Measurements from ENCODE around the gene LPCAT3. TPM values are rescaled to one million over a fixed set of nuclear protein-coding genes. Genes with fewer than 3 reads are reported as not detected.
"Not testable (repeated sequence)": the region's sequence is repeated elsewhere in the genome, so short reads cannot be mapped to it uniquely, and the experiment has no call there.

Gene LPCAT3
- total RNA-seq, 1 donor from 2014 or later: 42.0 TPM

GRCh38 chr12:7046383-7047105 lies 28.3 kb upstream of the LPCAT3 start:
- no peaks in the 10 kb centered on the region for H3K27me3 ChIP-seq
- intact Hi-C loops (cut with DNase I): no loop called here
- no peaks in the 10 kb centered on the region for H3K4me1 ChIP-seq
- TF ChIP-seq POLR2A (IDR thresholded peaks at IDR 0.05) (no peak), CTCF (IDR thresholded peaks at IDR 0.05) (no peak), POLR2AphosphoS5 (IDR thresholded peaks at IDR 0.05; ENCODE audit: insufficient read depth in 1 of 2, low read depth in 1 of 2) (no peak)
- no peak overlapping the region for H3K4me3 ChIP-seq
- H3K36me3 ChIP-seq: no peaks in the 10 kb centered on the region
- H3K9me3 ChIP-seq: no peaks in the 10 kb centered on the region
- no peak for DNase-seq (ENCODE audit: extremely low spot score in 2 of 2)
- no peak overlapping the region for H3K27ac ChIP-seq

- Histone ChIP-seq H3K4me1 (no peaks in the 10 kb centered on the region), H3K36me3 (no peaks in the 10 kb centered on the region), H3K27me3 (no peaks in the 10 kb centered on the region), H3K9me3 (no peaks in the 10 kb centered on the region), H3K27ac (no peak overlapping the region), H3K4me3 (no peak overlapping the region)
- no peak for TF ChIP-seq CTCF (IDR thresholded peaks at IDR 0.05)
- no peak for TF ChIP-seq POLR2A (IDR thresholded peaks at IDR 0.05)
- TF ChIP-seq POLR2AphosphoS5 (IDR thresholded peaks at IDR 0.05; ENCODE audit: insufficient read depth in 1 of 2, low read depth in 1 of 2): no peak
- intact Hi-C loops (cut with DNase I): no loop called here
- no peak for DNase-seq (ENCODE audit: extremely low spot score in 2 of 2)
These were observed 27.6 kb upstream of the LPCAT3 start for GRCh38 chr12:7045913-7046312.

- intact Hi-C loops (cut with DNase I): no loop called here
- H3K4me3 ChIP-seq: no peak overlapping the region
- H3K27me3 ChIP-seq: no peaks in the 10 kb centered on the region
- no peak overlapping the region for H3K27ac ChIP-seq
- H3K4me1 ChIP-seq: no peaks in the 10 kb centered on the region
- H3K36me3 ChIP-seq: no peaks in the 10 kb centered on the region
- no peak for DNase-seq (ENCODE audit: extremely low spot score in 2 of 2)
- TF ChIP-seq POLR2AphosphoS5 (IDR thresholded peaks at IDR 0.05; ENCODE audit: insufficient read depth in 1 of 2, low read depth in 1 of 2): no peak
- no peaks in the 10 kb centered on the region for H3K9me3 ChIP-seq
These were observed 24.6 kb upstream of the LPCAT3 start for GRCh38 chr12:7042842-7043241.

GRCh38 chr12:7039403-7039802 lies 21.1 kb upstream of the LPCAT3 start:
- H3K27me3 ChIP-seq: no peaks in the 10 kb centered on the region
- H3K4me1 ChIP-seq: no peaks in the 10 kb centered on the region
- H3K27ac ChIP-seq: no peak overlapping the region
- H3K36me3 ChIP-seq: no peaks in the 10 kb centered on the region
- H3K9me3 ChIP-seq: no peaks in the 10 kb centered on the region
- no peak overlapping the region for H3K4me3 ChIP-seq
- DNase-seq (ENCODE audit: extremely low spot score in 2 of 2): no peak
- intact Hi-C loops (cut with DNase I): no loop called here
- TF ChIP-seq POLR2A (IDR thresholded peaks at IDR 0.05) (no peak), CTCF (IDR thresholded peaks at IDR 0.05) (no peak), POLR2AphosphoS5 (IDR thresholded peaks at IDR 0.05; ENCODE audit: insufficient read depth in 1 of 2, low read depth in 1 of 2) (no peak)

GRCh38 chr12:7038591-7038990 lies 20.3 kb upstream of the LPCAT3 start:
- Histone ChIP-seq H3K27ac (no peak overlapping the region), H3K9me3 (no peaks in the 10 kb centered on the region), H3K36me3 (no peaks in the 10 kb centered on the region), H3K4me3 (no peak overlapping the region), H3K4me1 (no peaks in the 10 kb centered on the region), H3K27me3 (no peaks in the 10 kb centered on the region)
- intact Hi-C loops (cut with DNase I): no loop called here
- no peak for TF ChIP-seq CTCF (IDR thresholded peaks at IDR 0.05)
- TF ChIP-seq POLR2A (IDR thresholded peaks at IDR 0.05): no peak
- TF ChIP-seq POLR2AphosphoS5 (IDR thresholded peaks at IDR 0.05; ENCODE audit: insufficient read depth in 1 of 2, low read depth in 1 of 2): no peak
- DNase-seq (ENCODE audit: extremely low spot score in 2 of 2): no peak

- intact Hi-C loops (cut with DNase I): not testable (repeated sequence)
These were observed 19.1 kb upstream of the LPCAT3 start for GRCh38 chr12:7037411-7037810.

More at GRCh38 chr12:7037411-7037810, 19.1 kb upstream of the LPCAT3 start:
- H3K27ac ChIP-seq; H3K36me3 ChIP-seq; DNase-seq (ENCODE audit: extremely low spot score in 2 of 2); H3K27me3 ChIP-seq; H3K4me1 ChIP-seq; H3K9me3 ChIP-seq; H3K4me3 ChIP-seq: not testable (repeated sequence)
